SK-N-SH (cell line): ENCODE results near the gene TMX2. TPM values are rescaled to one million over a fixed set of nuclear protein-coding genes. Genes with fewer than 3 reads are reported as not detected.

Experiments used
- CTCF ChIA-PET: fragments of 300-600, 350-600 bp; formaldehyde crosslinking; extraction: SDS; loops from one replicate; lab custom pipeline; 2021; lab: Yijun Ruan, JAX
- POLR2A ChIA-PET: fragments of 350-600 bp; sonication (Branson Sonifier 250); formaldehyde crosslinking; extraction: SDS; loops from one replicate; lab custom pipeline; 2020; ENCODE audit warnings: antibody characterized with exemption, inconsistent platforms; lab: Yijun Ruan, JAX
- DNase-seq: peaks from one replicate; pipeline ENCODE4 v3.0.0; 2012
- H2AFZ ChIP-seq: fragments of 200-600 bp; sonication (generic); 2 replicates; pipeline ENCODE4 v1.8.1; 2016; ENCODE audit warnings: antibody characterized with exemption, mild to moderate bottlenecking, low read depth
- H3F3A ChIP-seq: fragments of 200-600 bp; sonication (generic); replicated peaks from 2 replicates; pipeline ENCODE3; 2016; ENCODE audit warnings: antibody characterized with exemption, mild to moderate bottlenecking; ENCODE audit not compliant: insufficient read depth
- H3K27ac ChIP-seq, 2 experiments: fragments of 200-500 bp in 1 of 2; fragments of 200-600 bp in 1 of 2; sonication (Bioruptor generic) in 1 of 2; sonication (generic), shearing (Covaris generic) in 1 of 2; 2 replicates each; pipeline versions ENCODE4 v1.5.1 to v1.6.1; 2014 to 2016; ENCODE audit warnings: low read depth in 2 of 2, inconsistent platforms in 1 of 2, low read length in 1 of 2, mild to moderate bottlenecking in 1 of 2, mixed read lengths in 1 of 2
- H3K27me3 ChIP-seq: fragments of 200-600 bp; sonication (generic), shearing (Covaris generic); 2 replicates; pipeline ENCODE4 v1.6.1; 2016; ENCODE audit warnings: mixed run types; ENCODE audit not compliant: insufficient read depth
- H3K36me3 ChIP-seq, 2 experiments: fragments of 200-500 bp in 1 of 2; fragments of 200-600 bp in 1 of 2; sonication (Bioruptor generic) in 1 of 2; sonication (generic) in 1 of 2; replicated peaks in 1 of 2; 2 replicates each; pipeline versions ENCODE3 to v1.5.1; 2014 to 2016; ENCODE audit warnings: low read length in 1 of 2, mild to moderate bottlenecking in 1 of 2; ENCODE audit not compliant: insufficient read depth in 2 of 2, control insufficient read depth in 1 of 2
- H3K4me1 ChIP-seq, 2 experiments: fragments of 200-500 bp in 1 of 2; fragments of 200-600 bp in 1 of 2; sonication (Bioruptor generic) in 1 of 2; sonication (generic), shearing (Covaris generic) in 1 of 2; 2 replicates each; pipeline versions ENCODE4 v1.5.1 to v1.6.1; 2014 to 2016; ENCODE audit warnings: low read depth in 1 of 2, low read length in 1 of 2, mixed run types in 1 of 2; ENCODE audit not compliant: insufficient read depth in 2 of 2, control insufficient read depth in 1 of 2
- H3K4me2 ChIP-seq: fragments of 200-600 bp; sonication (generic), shearing (Covaris generic); 2 replicates; pipeline ENCODE4 v1.6.1; 2017; ENCODE audit warnings: mixed run types
- H3K4me3 ChIP-seq, 2 experiments: fragments of 200-500 bp in 1 of 2; fragments of 200-600 bp in 1 of 2; sonication (Bioruptor generic) in 1 of 2; sonication (generic), shearing (Covaris generic) in 1 of 2; 2 replicates each; pipeline versions ENCODE4 v1.5.1 to v1.8.1; 2014 to 2016; ENCODE audit warnings: low read depth in 2 of 2, inconsistent platforms in 1 of 2, low read length in 1 of 2, mild to moderate bottlenecking in 1 of 2, mixed read lengths in 1 of 2, moderate library complexity in 1 of 2
- H3K79me2 ChIP-seq: fragments of 200-600 bp; sonication (generic); 2 replicates; pipeline ENCODE4 v1.8.1; 2017; ENCODE audit warnings: mild to moderate bottlenecking; ENCODE audit not compliant: insufficient read depth
- H3K9ac ChIP-seq: fragments of 200-600 bp; sonication (generic); 2 replicates; pipeline ENCODE4 v1.6.1; 2017; ENCODE audit warnings: mixed run types
- H3K9me2 ChIP-seq: fragments of 200-600 bp; sonication (generic); 2 replicates; pipeline ENCODE4 v1.6.1; 2017; ENCODE audit warnings: mixed run types
- H3K9me3 ChIP-seq: fragments of 200-600 bp; sonication (generic); 2 replicates; pipeline ENCODE4 v1.6.1; 2017; ENCODE audit warnings: mixed run types, mild to moderate bottlenecking, moderate library complexity
- H4K20me1 ChIP-seq: fragments of 200-600 bp; sonication (generic); 2 replicates; pipeline ENCODE4 v1.6.1; 2017; ENCODE audit warnings: mild to moderate bottlenecking, mixed run types; ENCODE audit not compliant: insufficient read depth
- CHD2 ChIP-seq: fragments of 150-350 bp; IDR thresholded peaks from 2 replicates; pipeline ENCODE4 v1.6.1; 2018; ENCODE audit warnings: low read length; ENCODE audit not compliant: partially characterized antibody
- ELF1 ChIP-seq: IDR thresholded peaks from 2 replicates; pipeline ENCODE4 v1.4.0; 2012
- EP300 ChIP-seq, 2 experiments: IDR thresholded peaks; 2 replicates each; pipeline versions ENCODE4 v1.4.0 to v1.6.1; 2012; ENCODE audit warnings: borderline replicate concordance in 1 of 2, low read depth in 1 of 2, low read length in 1 of 2
- EZH2phosphoT487 ChIP-seq: fragments of 200-600 bp; sonication (generic); IDR thresholded peaks from 2 replicates; pipeline ENCODE4 v1.6.1; 2017; ENCODE audit warnings: low read depth, mixed run types, mild to moderate bottlenecking, antibody characterized with exemption, moderate library complexity, borderline replicate concordance
- FOXM1 ChIP-seq: IDR thresholded peaks from 2 replicates; pipeline ENCODE4 v1.4.0; 2012; ENCODE audit warnings: low read depth, mild to moderate bottlenecking
- GABPA ChIP-seq: IDR thresholded peaks from 2 replicates; pipeline ENCODE4 v1.4.0; 2012; ENCODE audit warnings: low read depth, mild to moderate bottlenecking
- GATA2 ChIP-seq: sonication (generic); formaldehyde crosslinking; IDR thresholded peaks from 2 replicates; pipeline ENCODE4 v1.5.0; 2020; ENCODE audit warnings: mild to moderate bottlenecking, missing genetic modification reagents
- JUND ChIP-seq: IDR thresholded peaks from 2 replicates; pipeline ENCODE4 v1.4.0; 2012
- MXI1 ChIP-seq: IDR thresholded peaks from 2 replicates; pipeline ENCODE4 v1.6.1; 2012; ENCODE audit warnings: mild to moderate bottlenecking, low read depth, low read length, improper control_type of control experiment
- NFIC ChIP-seq: IDR thresholded peaks from 2 replicates; pipeline ENCODE4 v1.4.0; 2012; ENCODE audit warnings: borderline replicate concordance
- RCOR1 ChIP-seq: fragments of 150-350 bp; IDR thresholded peaks from 2 replicates; pipeline ENCODE4 v1.6.1; 2017; ENCODE audit warnings: antibody characterized with exemption, low read length
- TEAD4 ChIP-seq: IDR thresholded peaks from 2 replicates; pipeline ENCODE4 v1.4.0; 2012; ENCODE audit warnings: mild to moderate bottlenecking, borderline replicate concordance; ENCODE audit not compliant: insufficient read depth
- USF1 ChIP-seq: IDR thresholded peaks from 2 replicates; pipeline ENCODE4 v1.4.0; 2012; ENCODE audit warnings: low read depth, borderline replicate concordance
- USF2 ChIP-seq: fragments of 150-350 bp; IDR thresholded peaks from 2 replicates; pipeline ENCODE4 v1.6.1; 2017; ENCODE audit warnings: antibody characterized with exemption, low read length, low read depth, borderline replicate concordance
- whole genome bisulfite sequencing: methylation state at CpG from one replicate; pipeline ENCODE4 v1.1.6; 2017; ENCODE audit warnings: low lambda C conversion rate; 5-methylcytosine and 5-hydroxymethylcytosine counted together
- polyA plus RNA-seq, 3 experiments: library from polyadenylated mRNA; depleted of rRNA; stranded (reverse); fragments of >200 nt; gene quantifications; 2 replicates each; pipeline ENCODE4 v1.2.3, GENCODE V29; 2012
- TF ChIP-seq, protein P1 (sequence below): IDR thresholded peaks from 2 replicates; pipeline ENCODE4 v1.4.0; 2012; ENCODE audit warnings: low read depth, borderline replicate concordance
- TF ChIP-seq, protein P2 (sequence below): fragments of 150-350 bp; IDR thresholded peaks from 2 replicates; pipeline ENCODE4 v1.6.1; 2016; ENCODE audit warnings: mild to moderate bottlenecking, low read depth, low read length
- TF ChIP-seq, protein P3 (sequence below): IDR thresholded peaks from 2 replicates; pipeline ENCODE4 v1.6.1; 2012; ENCODE audit warnings: mild to moderate bottlenecking, low read depth, low read length, moderate library complexity

TMX2 gene
- polyA plus RNA-seq, 1 of the 3 experiments (the other 2 are of a cell fraction): 88.6 TPM

GRCh38 chr11:57777969-57778317 lies 65.5 kb downstream of the TMX2 start:
- peaks cover 35 to 53% of the 10 kb centered on the region in 2 experiments for H3K4me1 ChIP-seq
- ChIA-PET POLR2A (interaction anchor here (0.7 to 1.5 kb wide), 4 partner anchors 15 to 23 kb away, joined by 3 to 6 read pairs (median 3); partner anchors contain the start of gene CTNND1), CTCF (interaction anchor here (1.0 to 7.6 kb wide), 5 partner anchors 13 to 320 kb away, joined by 3 to 43 read pairs (median 4); partner anchors contain the start of gene BTBD18)
- H3K4me2 ChIP-seq: peak overlapping the region; percentile 76
- peak overlapping the region; percentile 19 to 43; a peak in 3 of 4 replicates for H3K4me3 ChIP-seq
- H2AFZ ChIP-seq: no peak overlapping the region
- peaks cover 95% of the 10 kb centered on the region for H3K79me2 ChIP-seq
- no peaks in the 10 kb centered on the region for H3K9me2 ChIP-seq
- peaks cover 16% of the 10 kb centered on the region for H3F3A ChIP-seq
- no peak for DNase-seq
- no peaks in the 10 kb centered on the region for H3K9me3 ChIP-seq
- H3K36me3 ChIP-seq: peaks cover 0 to 4% of the 10 kb centered on the region in 2 experiments
- H3K9ac ChIP-seq: peak overlapping the region; percentile 59
- H3K27me3 ChIP-seq: no peaks in the 10 kb centered on the region
- TF ChIP-seq ELF1 (no peak), NFIC (no peak), JUND (no peak), EZH2phosphoT487 (no peak), RCOR1 (no peak), FOXM1 (no peak), GATA2 (no peak), CHD2 (no peak), TEAD4 (no peak), GABPA (no peak), USF1 (no peak), MXI1 (no peak), USF2 (no peak), EP300 (IDR thresholded peaks at IDR 0.05; ENCODE audit: borderline replicate concordance in 1 of 2, low read depth in 1 of 2, low read length in 1 of 2) (no peak)
- TF ChIP-seq, protein P1, sequence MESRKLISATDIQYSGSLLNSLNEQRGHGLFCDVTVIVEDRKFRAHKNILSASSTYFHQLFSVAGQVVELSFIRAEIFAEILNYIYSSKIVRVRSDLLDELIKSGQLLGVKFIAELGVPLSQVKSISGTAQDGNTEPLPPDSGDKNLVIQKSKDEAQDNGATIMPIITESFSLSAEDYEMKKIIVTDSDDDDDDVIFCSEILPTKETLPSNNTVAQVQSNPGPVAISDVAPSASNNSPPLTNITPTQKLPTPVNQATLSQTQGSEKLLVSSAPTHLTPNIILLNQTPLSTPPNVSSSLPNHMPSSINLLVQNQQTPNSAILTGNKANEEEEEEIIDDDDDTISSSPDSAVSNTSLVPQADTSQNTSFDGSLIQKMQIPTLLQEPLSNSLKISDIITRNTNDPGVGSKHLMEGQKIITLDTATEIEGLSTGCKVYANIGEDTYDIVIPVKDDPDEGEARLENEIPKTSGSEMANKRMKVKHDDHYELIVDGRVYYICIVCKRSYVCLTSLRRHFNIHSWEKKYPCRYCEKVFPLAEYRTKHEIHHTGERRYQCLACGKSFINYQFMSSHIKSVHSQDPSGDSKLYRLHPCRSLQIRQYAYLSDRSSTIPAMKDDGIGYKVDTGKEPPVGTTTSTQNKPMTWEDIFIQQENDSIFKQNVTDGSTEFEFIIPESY: no peak
- TF ChIP-seq, protein P2, sequence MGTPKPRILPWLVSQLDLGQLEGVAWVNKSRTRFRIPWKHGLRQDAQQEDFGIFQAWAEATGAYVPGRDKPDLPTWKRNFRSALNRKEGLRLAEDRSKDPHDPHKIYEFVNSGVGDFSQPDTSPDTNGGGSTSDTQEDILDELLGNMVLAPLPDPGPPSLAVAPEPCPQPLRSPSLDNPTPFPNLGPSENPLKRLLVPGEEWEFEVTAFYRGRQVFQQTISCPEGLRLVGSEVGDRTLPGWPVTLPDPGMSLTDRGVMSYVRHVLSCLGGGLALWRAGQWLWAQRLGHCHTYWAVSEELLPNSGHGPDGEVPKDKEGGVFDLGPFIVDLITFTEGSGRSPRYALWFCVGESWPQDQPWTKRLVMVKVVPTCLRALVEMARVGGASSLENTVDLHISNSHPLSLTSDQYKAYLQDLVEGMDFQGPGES: no peak
- TF ChIP-seq, protein P3, sequence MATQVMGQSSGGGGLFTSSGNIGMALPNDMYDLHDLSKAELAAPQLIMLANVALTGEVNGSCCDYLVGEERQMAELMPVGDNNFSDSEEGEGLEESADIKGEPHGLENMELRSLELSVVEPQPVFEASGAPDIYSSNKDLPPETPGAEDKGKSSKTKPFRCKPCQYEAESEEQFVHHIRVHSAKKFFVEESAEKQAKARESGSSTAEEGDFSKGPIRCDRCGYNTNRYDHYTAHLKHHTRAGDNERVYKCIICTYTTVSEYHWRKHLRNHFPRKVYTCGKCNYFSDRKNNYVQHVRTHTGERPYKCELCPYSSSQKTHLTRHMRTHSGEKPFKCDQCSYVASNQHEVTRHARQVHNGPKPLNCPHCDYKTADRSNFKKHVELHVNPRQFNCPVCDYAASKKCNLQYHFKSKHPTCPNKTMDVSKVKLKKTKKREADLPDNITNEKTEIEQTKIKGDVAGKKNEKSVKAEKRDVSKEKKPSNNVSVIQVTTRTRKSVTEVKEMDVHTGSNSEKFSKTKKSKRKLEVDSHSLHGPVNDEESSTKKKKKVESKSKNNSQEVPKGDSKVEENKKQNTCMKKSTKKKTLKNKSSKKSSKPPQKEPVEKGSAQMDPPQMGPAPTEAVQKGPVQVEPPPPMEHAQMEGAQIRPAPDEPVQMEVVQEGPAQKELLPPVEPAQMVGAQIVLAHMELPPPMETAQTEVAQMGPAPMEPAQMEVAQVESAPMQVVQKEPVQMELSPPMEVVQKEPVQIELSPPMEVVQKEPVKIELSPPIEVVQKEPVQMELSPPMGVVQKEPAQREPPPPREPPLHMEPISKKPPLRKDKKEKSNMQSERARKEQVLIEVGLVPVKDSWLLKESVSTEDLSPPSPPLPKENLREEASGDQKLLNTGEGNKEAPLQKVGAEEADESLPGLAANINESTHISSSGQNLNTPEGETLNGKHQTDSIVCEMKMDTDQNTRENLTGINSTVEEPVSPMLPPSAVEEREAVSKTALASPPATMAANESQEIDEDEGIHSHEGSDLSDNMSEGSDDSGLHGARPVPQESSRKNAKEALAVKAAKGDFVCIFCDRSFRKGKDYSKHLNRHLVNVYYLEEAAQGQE: no peak
- WGBS: 46% methylated on average over 3 of the region's 3 CpGs
- H4K20me1 ChIP-seq: peaks cover 64% of the 10 kb centered on the region
- peak overlapping the region; percentile 89 to 92 for H3K27ac ChIP-seq
